ENCODE measurements around the gene CHL1.

CHL1 gene

GRCh38 chr3:396293-396692, 199.7 kb downstream of the CHL1 start:
- ChIA-PET CTCF (interaction anchor here (2.9 kb wide), 1 partner anchor 7 kb away, joined by 13 read pairs; no protein-coding TSS in a partner anchor), POLR2A (no interaction called here)
- no peak for DNase-seq (ENCODE audit: extremely low spot score)
- TF ChIP-seq, protein P1, sequence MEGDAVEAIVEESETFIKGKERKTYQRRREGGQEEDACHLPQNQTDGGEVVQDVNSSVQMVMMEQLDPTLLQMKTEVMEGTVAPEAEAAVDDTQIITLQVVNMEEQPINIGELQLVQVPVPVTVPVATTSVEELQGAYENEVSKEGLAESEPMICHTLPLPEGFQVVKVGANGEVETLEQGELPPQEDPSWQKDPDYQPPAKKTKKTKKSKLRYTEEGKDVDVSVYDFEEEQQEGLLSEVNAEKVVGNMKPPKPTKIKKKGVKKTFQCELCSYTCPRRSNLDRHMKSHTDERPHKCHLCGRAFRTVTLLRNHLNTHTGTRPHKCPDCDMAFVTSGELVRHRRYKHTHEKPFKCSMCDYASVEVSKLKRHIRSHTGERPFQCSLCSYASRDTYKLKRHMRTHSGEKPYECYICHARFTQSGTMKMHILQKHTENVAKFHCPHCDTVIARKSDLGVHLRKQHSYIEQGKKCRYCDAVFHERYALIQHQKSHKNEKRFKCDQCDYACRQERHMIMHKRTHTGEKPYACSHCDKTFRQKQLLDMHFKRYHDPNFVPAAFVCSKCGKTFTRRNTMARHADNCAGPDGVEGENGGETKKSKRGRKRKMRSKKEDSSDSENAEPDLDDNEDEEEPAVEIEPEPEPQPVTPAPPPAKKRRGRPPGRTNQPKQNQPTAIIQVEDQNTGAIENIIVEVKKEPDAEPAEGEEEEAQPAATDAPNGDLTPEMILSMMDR (IDR thresholded peaks at IDR 0.05; ENCODE audit: control extremely low read depth, extremely low read depth, low read depth, missing control alignments) = no peak

- ChIA-PET POLR2A (no interaction called here), CTCF (no interaction called here)
- DNase-seq (ENCODE audit: extremely low spot score) = no peak
- TF ChIP-seq, protein P1 (IDR thresholded peaks at IDR 0.05; ENCODE audit: control extremely low read depth, extremely low read depth, low read depth, missing control alignments) = no peak
Measured at GRCh38 chr3:399647-400046, 203.1 kb downstream of the CHL1 start.

DNA sequence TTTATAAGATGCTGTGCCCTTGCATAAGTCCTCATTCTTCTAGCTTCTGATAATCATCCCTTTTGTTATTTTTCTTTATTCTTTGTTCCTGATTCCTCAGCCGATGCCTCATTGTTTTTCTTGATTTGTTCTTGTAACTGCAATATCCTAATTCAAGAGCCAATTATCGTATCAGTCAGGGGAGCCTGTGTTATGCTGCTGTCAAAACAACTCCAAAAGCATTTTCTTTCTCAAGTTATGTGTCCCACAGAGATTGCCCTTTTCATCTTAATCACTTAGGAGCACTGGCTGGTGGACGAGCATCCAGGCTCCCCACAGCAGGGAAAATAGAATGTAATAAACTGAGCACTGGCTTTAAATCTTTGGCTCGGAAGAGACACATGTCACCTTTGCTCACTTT, 207.3 kb downstream of the CHL1 start:
- ChIA-PET POLR2A (no interaction called here), CTCF (interaction anchor here (1.5 to 3.1 kb wide), 3 partner anchors 9 to 22 kb away, joined by 3 to 13 read pairs (median 3); no protein-coding TSS in a partner anchor)
- no peak for DNase-seq (ENCODE audit: extremely low spot score)
- TF ChIP-seq, protein P1 (IDR thresholded peaks at IDR 0.05; ENCODE audit: control extremely low read depth, extremely low read depth, low read depth, missing control alignments) = no peak

DNA sequence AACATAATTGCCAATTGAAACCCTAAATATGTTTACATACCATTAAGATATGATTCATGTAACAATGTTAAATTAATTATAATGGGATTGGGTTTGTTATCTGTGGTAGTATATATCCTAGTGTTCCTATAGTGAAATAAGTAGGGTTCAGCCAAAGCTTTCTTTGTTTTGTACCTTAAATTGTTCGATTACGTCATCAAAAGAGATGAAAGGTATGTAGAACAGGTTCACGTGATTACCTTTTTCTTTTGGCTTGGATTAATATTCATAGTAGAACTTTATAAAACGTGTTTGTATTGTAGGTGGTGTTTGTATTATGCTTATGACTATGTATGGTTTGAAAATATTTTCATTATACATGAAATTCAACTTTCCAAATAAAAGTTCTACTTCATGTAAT, 212.4 kb downstream of the CHL1 start:
- no peak for DNase-seq (ENCODE audit: extremely low spot score)
- POLR2A ChIA-PET = no interaction called here
- CTCF ChIA-PET = no interaction called here
- TF ChIP-seq, protein P1 (IDR thresholded peaks at IDR 0.05; ENCODE audit: control extremely low read depth, extremely low read depth, low read depth, missing control alignments) = no peak

DNA sequence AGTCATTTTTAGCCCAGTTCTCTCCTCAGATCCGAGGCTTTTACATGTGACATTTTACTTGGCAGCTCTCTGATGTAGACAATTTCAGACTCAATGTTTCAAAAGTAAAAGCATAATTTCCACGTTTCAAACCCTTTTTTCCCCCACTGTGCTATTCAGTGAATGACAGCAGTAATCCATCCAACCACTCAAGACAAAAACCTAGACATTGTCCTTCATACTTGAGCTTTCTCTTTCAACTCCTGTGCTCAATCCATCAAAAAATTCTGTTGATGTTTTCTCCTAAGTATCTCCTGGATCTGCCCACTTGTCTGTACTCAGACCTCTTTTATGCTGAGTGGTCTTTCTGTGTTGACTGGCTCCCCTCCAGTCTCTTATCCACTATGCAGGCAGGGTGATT, 214.7 kb downstream of the CHL1 start:
- POLR2A ChIA-PET = no interaction called here
- TF ChIP-seq, protein P1 (IDR thresholded peaks at IDR 0.05; ENCODE audit: control extremely low read depth, extremely low read depth, low read depth, missing control alignments) = no peak
- DNase-seq (ENCODE audit: extremely low spot score) = no peak
- CTCF ChIA-PET = interaction anchor here (0.8 to 1.4 kb wide), 3 partner anchors 9 to 57 kb away, joined by 4 to 5 read pairs (median 4); no protein-coding TSS in a partner anchor

GRCh38 chr3:414063-414462, 217.5 kb downstream of the CHL1 start:
- POLR2A ChIA-PET = no interaction called here
- CTCF ChIA-PET = interaction anchor here (1.1 kb wide), 1 partner anchor 438 kb away, joined by 3 read pairs; no protein-coding TSS in a partner anchor
- DNase-seq (ENCODE audit: extremely low spot score) = peak; percentile 4
- TF ChIP-seq, protein P1 (IDR thresholded peaks at IDR 0.05; ENCODE audit: control extremely low read depth, extremely low read depth, low read depth, missing control alignments) = peak; percentile 32
